ENCODE data around the gene SKI.

Gene SKI

DNA sequence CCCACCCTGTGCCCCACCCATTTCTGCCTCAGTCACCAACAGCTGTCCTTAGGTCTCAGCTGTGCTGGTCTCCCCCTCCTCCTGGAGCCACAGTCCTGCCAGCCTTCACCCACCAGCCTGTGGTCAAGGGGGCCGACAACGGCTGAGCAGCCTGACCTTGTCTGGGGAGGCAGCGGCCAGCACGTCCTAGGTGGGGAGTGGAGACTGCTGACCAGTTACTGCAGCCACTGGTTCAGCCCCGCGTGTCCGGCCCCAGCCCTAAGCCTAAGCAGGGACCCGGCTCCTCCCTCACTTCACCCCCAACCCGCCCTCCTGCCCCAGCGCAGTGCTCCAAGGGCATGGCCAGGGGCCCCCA is 84.0 kb downstream of the SKI start:
- no peak overlapping the region for H3K4me3 ChIP-seq
- H3K27ac ChIP-seq, result peak overlapping the region; percentile 84 to 93
- TF ChIP-seq, protein P1, sequence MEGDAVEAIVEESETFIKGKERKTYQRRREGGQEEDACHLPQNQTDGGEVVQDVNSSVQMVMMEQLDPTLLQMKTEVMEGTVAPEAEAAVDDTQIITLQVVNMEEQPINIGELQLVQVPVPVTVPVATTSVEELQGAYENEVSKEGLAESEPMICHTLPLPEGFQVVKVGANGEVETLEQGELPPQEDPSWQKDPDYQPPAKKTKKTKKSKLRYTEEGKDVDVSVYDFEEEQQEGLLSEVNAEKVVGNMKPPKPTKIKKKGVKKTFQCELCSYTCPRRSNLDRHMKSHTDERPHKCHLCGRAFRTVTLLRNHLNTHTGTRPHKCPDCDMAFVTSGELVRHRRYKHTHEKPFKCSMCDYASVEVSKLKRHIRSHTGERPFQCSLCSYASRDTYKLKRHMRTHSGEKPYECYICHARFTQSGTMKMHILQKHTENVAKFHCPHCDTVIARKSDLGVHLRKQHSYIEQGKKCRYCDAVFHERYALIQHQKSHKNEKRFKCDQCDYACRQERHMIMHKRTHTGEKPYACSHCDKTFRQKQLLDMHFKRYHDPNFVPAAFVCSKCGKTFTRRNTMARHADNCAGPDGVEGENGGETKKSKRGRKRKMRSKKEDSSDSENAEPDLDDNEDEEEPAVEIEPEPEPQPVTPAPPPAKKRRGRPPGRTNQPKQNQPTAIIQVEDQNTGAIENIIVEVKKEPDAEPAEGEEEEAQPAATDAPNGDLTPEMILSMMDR (IDR thresholded peaks at IDR 0.05), result no peak
- no peak for DNase-seq (ENCODE audit: low spot score)

DNA sequence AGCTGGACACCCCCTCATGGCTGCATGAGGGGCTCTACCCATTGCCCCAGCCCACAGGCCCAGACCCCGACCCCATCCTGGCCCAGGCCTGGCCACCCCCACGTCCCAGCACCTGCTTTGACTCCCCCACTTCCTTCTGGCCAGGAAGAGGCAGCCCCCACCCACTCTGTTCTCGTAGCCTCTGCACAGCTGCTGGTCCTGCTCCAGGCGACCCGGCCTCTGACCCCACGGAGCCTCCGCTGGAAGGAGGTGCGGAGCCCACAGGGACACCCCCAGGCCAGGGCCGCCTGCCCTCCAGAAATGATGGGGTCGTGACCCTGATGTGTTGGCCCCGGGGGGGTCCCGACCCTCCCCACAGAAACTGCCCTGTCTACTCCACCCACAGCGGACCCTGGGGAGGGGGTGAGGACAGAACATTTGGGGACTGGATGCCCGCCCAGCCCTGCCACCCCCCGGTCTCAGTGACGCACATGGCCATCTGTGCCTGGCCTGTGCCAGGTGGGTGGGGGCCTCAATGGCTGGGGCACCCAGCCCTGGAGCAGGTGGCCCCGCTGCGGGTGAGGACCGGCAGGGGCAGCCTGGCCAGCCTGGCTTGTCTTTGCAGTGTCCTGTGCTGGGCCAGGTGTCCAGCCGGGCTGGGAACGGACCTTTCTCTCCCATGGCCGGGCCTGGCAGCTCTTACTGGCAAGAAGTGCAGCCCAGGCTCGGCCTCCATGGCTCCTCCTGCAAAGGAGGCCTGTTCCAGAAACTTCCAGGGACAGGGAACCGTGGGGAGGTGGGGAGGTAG is 84.6 kb downstream of the SKI start:
- H3K4me3 ChIP-seq, result no peak overlapping the region
- TF ChIP-seq, protein P1 (IDR thresholded peaks at IDR 0.05), result no peak
- H3K27ac ChIP-seq, result peak overlapping the region; percentile 84 to 93
- peak; percentile 93 for DNase-seq (ENCODE audit: low spot score)

DNA sequence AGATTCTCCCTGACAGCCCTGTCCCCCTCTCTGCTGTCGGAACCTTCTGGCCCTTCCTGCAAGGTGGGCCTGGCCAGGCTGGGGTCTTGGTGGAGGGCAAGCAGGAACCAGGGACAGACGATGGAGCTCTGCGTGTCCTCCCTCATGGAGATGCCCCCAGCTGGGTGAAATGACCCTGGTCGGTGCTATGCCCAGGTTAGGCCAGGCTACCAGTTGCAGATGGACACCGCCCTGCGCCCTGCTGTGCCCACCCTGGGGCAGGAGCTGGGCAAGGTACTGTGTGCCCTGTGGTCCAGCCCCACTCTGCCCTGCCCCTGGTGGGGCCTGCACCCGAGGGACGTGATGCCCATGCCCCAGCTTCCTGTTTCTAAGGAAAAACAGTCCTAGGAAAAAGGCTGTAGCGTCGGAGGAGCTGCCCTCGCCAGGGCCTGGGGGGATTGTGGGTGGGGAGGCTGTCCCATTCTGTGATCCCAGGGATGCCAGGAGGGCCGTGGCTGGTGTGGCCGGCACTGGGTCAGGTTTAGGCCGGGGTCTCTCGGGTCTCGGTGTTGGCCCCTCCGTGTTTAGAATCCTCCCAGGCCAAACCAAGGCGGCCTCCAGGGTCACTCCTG is 85.6 kb downstream of the SKI start:
- H3K4me3 ChIP-seq, result peak overlapping the region; percentile 76
- TF ChIP-seq, protein P1 (IDR thresholded peaks at IDR 0.05), result no peak
- H3K27ac ChIP-seq, result peak overlapping the region; percentile 84 to 93
- DNase-seq (ENCODE audit: low spot score), result no peak

DNA sequence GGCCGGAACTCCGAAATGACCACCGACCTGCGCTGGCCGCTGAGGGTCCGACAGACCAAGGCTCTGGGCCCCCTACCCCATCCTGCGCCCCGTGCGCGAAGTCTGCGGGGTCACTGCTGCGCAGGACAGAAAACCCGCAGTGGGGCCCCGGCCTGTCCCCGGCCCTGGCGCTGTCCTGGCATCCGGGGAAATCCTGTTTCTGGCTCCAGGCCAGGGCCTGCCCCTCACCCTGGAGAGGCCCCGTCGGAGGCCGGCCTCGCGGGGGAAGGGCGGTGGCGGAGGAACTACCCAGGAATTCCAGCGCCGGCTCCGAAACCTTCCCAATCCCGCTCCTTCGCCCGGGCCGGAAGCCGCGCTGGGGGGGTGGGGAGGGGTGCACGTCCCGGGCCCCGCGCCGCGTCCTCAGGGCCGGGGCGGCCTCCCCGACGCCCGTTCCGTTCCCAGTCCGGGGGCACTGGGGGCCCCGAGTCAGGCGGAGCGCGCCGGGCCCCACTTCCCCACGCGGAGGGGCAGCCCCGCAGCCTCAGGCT is 86.2 kb downstream of the SKI start:
- Histone ChIP-seq H3K27ac (peak overlapping the region; percentile 84 to 93), H3K4me3 (peak overlapping the region; percentile 76)
- DNase-seq (ENCODE audit: low spot score), result no peak
- TF ChIP-seq, protein P1 (IDR thresholded peaks at IDR 0.05), result no peak

DNA sequence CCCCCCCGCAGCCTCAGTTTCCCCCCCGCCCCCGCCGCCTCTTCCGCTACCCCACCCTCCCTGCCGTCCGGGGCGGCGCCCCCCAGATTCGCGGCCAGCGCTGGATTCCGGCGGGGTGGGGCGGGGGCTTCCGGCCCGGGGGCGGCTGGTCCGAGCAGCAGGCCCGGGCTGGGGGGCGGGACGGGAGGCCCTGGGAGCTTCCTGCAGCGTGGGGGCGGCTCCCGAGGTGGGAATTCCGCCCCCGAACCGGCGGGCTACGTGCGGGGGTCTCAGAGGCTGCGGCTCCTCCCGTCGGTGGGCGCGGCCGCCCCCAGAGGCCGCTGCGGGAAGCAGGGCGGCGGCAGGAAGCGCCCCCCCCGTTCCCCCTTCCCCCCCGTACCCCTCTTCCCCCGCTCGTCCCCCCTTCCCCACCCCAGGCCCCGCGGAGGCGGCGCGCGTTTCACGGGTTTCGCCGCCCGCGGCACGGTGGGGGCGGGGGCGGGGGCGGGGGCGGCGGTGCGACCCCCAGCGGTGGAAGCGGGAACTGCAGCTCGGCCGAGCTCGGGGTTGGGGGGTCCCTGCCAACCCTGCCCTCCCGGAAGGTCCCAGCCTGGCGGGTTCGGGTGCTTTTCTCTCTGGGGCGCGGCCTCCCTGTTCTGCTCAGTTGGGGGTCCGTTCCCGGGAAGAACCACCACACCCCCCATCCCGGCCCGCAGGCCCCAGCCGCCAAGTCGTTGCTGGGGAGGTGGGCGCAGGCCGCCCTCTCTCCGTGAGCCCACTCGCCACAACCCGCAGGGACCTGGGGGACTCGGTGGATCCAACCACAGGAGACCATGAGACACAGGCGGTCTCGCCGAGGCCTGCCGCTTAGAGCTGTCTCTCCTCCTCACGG is 86.9 kb downstream of the SKI start:
- H3K4me3 ChIP-seq, result peak overlapping the region; percentile 76
- peak overlapping the region; percentile 84 to 93 for H3K27ac ChIP-seq
- no peak for DNase-seq (ENCODE audit: low spot score)
- TF ChIP-seq, protein P1 (IDR thresholded peaks at IDR 0.05), result peak; percentile 96

DNA sequence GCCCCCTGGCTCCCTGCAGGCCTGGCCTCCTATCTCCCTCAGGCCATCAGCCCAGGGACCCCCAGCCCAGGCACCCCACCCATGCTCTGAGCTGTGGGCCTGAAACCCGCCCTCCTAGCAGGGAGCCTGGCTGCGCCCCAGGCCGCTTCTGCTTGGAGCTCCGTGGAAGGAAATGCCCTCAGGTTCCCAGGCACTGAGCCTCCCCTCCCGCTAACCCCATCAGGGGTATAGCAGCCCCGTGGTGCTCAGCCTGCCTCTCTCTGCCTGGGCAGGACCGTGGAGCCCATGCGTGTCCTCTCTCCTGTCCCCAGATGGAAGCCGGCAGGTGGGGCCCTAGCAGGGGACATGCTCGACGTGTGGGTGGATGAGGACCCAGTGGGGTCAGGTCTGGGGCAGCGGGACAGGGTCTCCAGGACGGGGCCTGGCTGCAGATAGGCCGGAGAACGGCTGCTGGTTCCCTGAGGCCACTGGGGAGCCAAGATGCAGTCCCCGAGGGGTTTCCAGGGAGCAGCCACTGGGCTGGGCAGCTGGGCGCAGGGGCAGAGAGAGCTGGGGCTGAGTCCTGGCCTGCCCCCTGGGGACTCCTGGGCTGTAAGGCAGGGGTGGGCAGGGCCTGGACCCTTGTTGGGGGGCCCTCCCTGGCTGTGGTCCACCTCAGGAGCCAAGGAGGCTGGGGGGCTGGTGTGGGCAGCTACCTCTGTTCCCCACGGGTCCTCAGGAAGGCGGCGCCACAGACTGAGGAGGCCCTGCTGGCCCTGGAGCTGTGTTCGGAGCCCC is 87.7 kb downstream of the SKI start:
- TF ChIP-seq, protein P1 (IDR thresholded peaks at IDR 0.05), result no peak
- H3K27ac ChIP-seq, result peak overlapping the region; percentile 84 to 93
- H3K4me3 ChIP-seq, result no peak overlapping the region
- no peak for DNase-seq (ENCODE audit: low spot score)
